Measurements from ENCODE around the gene VWA2.

Gene VWA2

GRCh38 chr10:114278884-114279191, 39.8 kb downstream of the VWA2 start:
- DNase-seq, result no peak

- DNase-seq, result no peak
Observed at GRCh38 chr10:114279289-114279688, 40.2 kb downstream of the VWA2 start.

- no peak for DNase-seq
Observed at GRCh38 chr10:114279901-114280644, 41.0 kb downstream of the VWA2 start.

DNA sequence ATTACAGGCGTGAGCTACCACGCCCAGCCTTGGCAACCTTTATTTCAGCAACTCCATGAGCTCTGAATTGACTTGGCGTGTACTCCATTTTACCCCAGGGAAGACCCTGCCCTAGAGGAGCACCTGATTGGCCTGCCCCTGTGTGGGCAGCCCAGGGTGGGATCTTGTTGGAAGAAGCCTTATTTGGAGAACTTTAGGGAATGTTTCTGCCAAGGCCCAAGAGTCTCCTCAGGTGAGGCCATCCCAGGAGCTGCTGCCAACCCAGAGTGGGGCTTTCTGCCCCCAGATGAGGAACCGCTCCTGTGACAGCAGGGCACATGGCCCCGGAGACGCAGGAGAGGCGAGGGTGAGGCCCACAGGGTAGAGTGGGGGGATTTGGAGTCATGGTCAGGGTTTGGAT, 42.0 kb downstream of the VWA2 start:
- no peak for DNase-seq

GRCh38 chr10:114281461-114281860, 42.4 kb downstream of the VWA2 start:
- no peak for DNase-seq

GRCh38 chr10:114282526-114282925, 43.5 kb downstream of the VWA2 start:
- no peak for DNase-seq

- no peak for DNase-seq
Observed at GRCh38 chr10:114283091-114283490, 44.0 kb downstream of the VWA2 start.

GRCh38 chr10:114283535-114284234, 44.6 kb downstream of the VWA2 start:
- DNase-seq, result no peak

DNA sequence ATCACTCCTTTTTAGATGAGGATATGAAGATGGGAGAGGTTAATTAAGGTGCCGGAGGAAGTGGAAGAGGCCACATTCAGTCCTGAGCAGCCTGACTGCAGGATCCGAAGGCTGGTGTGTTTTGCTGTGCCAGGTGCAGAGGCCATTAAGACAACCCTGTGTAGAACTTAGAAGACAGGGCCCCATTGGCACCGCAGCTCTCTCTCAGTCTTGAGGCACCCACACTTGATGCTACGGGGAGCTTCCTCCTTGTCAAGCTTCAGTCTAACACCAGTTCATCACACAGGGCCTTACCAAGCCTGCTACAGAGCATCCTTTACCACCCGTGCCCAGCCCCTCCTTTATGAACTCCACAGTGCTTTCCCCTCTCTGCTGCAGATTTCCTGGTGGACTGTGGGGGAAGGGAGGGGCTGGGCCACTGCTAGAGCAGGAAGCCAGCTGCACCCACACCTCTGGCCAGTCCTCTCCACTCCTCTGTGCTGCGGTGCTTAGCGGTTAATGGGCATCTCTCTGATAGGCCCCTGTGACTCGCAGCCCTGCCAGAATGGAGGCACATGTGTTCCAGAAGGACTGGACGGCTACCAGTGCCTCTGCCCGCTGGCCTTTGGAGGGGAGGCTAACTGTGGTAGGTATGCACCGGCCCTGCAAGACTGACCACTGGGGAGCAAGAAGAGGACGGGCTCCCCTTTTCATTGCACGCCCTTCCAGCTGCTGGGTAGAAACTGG, 45.5 kb downstream of the VWA2 start:
- DNase-seq, result no peak

GRCh38 chr10:114285961-114286441, 46.9 kb downstream of the VWA2 start:
- no peak for DNase-seq

GRCh38 chr10:114286921-114287320, 47.9 kb downstream of the VWA2 start:
- no peak for DNase-seq

- no peak for DNase-seq
Observed at GRCh38 chr10:114288424-114289095, 49.5 kb downstream of the VWA2 start.

GRCh38 chr10:114289096-114289436, 50.0 kb downstream of the VWA2 start:
- no peak for DNase-seq

- DNase-seq, result no peak
Observed at GRCh38 chr10:114290038-114290437, 51.0 kb downstream of the VWA2 start.

DNA sequence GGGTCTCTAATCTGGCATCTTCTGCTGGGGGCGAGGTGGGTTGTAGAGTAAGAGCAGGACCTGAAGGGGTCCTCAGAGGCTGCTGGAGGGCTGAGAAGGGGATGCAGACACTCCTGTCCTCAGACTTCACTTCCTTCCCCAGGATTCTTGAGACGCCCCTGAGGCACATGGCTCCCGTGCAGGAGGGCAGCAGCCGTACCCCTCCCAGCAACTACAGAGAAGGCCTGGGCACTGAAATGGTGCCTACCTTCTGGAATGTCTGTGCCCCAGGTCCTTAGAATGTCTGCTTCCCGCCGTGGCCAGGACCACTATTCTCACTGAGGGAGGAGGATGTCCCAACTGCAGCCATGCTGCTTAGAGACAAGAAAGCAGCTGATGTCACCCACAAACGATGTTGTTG, 52.0 kb downstream of the VWA2 start:
- DNase-seq, result no peak

- DNase-seq, result no peak
Observed at GRCh38 chr10:114291516-114291915, 52.5 kb downstream of the VWA2 start.

DNA sequence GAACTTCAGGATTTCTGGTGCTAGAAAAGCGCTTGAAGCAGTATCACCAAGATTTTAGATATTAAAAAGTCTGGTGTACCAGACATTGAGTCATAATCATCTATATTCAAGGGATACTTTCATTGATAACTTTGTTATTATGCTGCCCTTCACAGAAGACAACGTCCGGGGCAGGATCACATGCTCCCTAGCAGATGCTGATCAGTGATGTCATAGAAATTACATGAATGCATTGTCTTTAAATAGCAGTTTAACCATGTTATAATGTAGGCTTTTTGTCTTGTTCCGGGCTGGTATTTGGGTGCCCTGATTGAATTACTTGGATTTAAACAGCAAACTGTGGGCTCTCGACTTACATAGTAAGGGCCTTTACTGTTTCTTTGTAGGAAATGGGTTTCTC, 54.0 kb downstream of the VWA2 start:
- DNase-seq, result no peak

DNA sequence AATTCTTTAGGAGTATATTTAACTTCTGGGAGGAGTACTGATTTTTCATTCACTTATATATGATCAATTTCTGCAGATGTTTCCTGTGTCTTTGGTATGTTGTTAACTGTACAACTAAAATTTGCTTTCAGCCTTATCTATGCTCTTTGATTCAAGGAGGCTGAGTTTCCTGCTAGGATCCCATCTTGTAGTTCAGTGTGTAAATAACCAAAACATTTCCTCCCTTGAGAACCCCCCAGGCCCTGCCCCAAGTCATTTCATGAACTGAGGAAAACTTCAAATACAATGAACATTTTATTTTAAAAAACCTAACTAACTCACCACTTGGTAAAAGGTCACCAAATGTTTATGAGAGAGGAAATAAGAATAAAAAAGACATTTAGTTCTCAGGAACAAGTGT, 55.5 kb downstream of the VWA2 start:
- DNase-seq, result no peak

GRCh38 chr10:114295393-114295792, 56.3 kb downstream of the VWA2 start:
- DNase-seq, result no peak

- no peak for DNase-seq
Observed at GRCh38 chr10:114297136-114297705, 58.2 kb downstream of the VWA2 start.

DNA sequence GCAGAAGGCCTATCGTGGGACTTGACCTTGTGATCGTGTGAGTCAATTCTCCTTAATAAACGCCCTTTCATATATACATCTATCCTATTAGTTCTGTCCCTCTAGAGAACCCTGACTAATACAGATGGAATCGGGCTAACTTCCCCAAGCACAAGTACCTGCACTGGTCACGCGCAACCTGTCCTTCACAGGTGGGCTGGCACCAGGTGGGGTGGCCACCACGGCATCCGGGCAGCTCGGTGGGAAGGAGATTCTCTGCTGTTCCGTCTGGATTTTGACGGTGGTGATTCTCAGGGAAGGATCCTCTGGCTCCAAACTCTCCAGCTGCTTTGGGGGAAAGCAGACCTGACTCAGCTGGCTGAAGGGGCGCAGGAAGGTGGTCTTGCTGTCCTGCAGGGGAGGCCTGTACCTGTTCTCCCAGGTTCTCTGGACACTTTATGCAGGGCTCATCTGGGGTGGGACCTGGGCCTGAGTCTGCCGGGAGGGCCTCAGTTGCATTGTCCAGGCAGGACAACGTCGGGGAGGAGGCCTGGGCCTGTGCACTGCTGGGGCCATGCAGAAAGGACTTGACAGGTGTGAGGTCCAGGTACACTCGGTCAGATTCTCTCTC, 61.1 kb downstream of the VWA2 start:
- DNase-seq, result no peak

GRCh38 chr10:114301177-114301576, 62.1 kb downstream of the VWA2 start:
- DNase-seq, result no peak

All from midbrain (tissue), 1 donor.